Parathyroid adenoma (tissue), 2 donors: ENCODE data around the gene POLD2.
A peak's percentile ranks its signal among the peaks of the same experiment; 100 is the strongest.

Source experiments
- H2AFZ ChIP-seq: fragments of 300-600 bp; sonication (generic); one replicate; pipeline ENCODE4 v1.7.0; 2017; ENCODE audit warnings: antibody characterized with exemption, mild to moderate bottlenecking
- H3K27ac ChIP-seq: fragments of 300-600 bp; sonication (generic); one replicate; pipeline ENCODE4 v1.7.0; 2017
- H3K27me3 ChIP-seq: fragments of 300-600 bp; sonication (generic); one replicate; pipeline ENCODE4 v1.7.0; 2017; ENCODE audit warnings: low read length; ENCODE audit not compliant: control insufficient read depth, insufficient read depth
- H3K36me3 ChIP-seq: fragments of 300-600 bp; sonication (generic); one replicate; pipeline ENCODE4 v1.7.0; 2017; ENCODE audit warnings: low read length; ENCODE audit not compliant: control insufficient read depth, insufficient read depth
- H3K4me1 ChIP-seq: fragments of 300-600 bp; sonication (generic); one replicate; pipeline ENCODE4 v1.7.0; 2017; ENCODE audit warnings: control low read depth
- H3K4me2 ChIP-seq: fragments of 300-600 bp; sonication (generic); one replicate; pipeline ENCODE4 v1.7.0; 2017; ENCODE audit warnings: low read length
- H3K4me3 ChIP-seq: fragments of 300-600 bp; sonication (generic); one replicate; pipeline ENCODE4 v1.7.0; 2017; ENCODE audit warnings: low read depth, low read length
- H3K79me2 ChIP-seq: fragments of 300-600 bp; sonication (generic); one replicate; pipeline ENCODE4 v1.7.0; 2017; ENCODE audit warnings: control low read depth
- H3K9ac ChIP-seq: fragments of 300-600 bp; sonication (generic); one replicate; pipeline ENCODE4 v1.7.0; 2017; ENCODE audit warnings: mild to moderate bottlenecking
- H3K9me3 ChIP-seq: fragments of 300-600 bp; sonication (generic); one replicate; pipeline ENCODE4 v1.7.0; 2017; ENCODE audit warnings: low read length; ENCODE audit not compliant: control insufficient read depth
- CTCF ChIP-seq: fragments of 300-600 bp; sonication (generic); IDR thresholded peaks from one replicate; pipeline ENCODE4 v1.7.0; 2017; ENCODE audit warnings: antibody characterized with exemption, mild to moderate bottlenecking
- donor health status: primary hyperparathyroidism.

POLD2 gene

GRCh38 chr7:44152971-44153947 is 29.9 kb upstream of the POLD2 start:
- Histone ChIP-seq H3K27me3 (no peaks in the 10 kb centered on the region), H3K9me3 (no peaks in the 10 kb centered on the region), H3K4me1 (peaks cover 14% of the 10 kb centered on the region), H3K79me2 (no peaks in the 10 kb centered on the region), H3K36me3 (no peaks in the 10 kb centered on the region), H3K27ac (no peak overlapping the region), H3K9ac (no peak overlapping the region), H3K4me3 (no peak overlapping the region), H2AFZ (peak overlapping the region; percentile 28), H3K4me2 (no peak overlapping the region)
- TF ChIP-seq CTCF: no peak

- Histone ChIP-seq H3K4me3 (no peak overlapping the region), H3K9me3 (no peaks in the 10 kb centered on the region), H3K36me3 (no peaks in the 10 kb centered on the region), H3K9ac (no peak overlapping the region), H3K4me1 (peaks cover 14% of the 10 kb centered on the region), H3K27ac (no peak overlapping the region), H2AFZ (no peak overlapping the region), H3K27me3 (no peaks in the 10 kb centered on the region), H3K79me2 (no peaks in the 10 kb centered on the region), H3K4me2 (no peak overlapping the region)
- no peak for TF ChIP-seq CTCF
Measured at GRCh38 chr7:44151956-44152355, 28.6 kb upstream of the POLD2 start.

- H3K4me1 ChIP-seq: peaks cover 14% of the 10 kb centered on the region
- H3K27me3 ChIP-seq: no peaks in the 10 kb centered on the region
- no peak for TF ChIP-seq CTCF
- no peaks in the 10 kb centered on the region for H3K36me3 ChIP-seq
- no peak overlapping the region for H3K4me3 ChIP-seq
- H3K4me2 ChIP-seq: no peak overlapping the region
- H3K9me3 ChIP-seq: no peaks in the 10 kb centered on the region
- H2AFZ ChIP-seq: peak overlapping the region; percentile 28
- no peak overlapping the region for H3K9ac ChIP-seq
- no peak overlapping the region for H3K27ac ChIP-seq
- H3K79me2 ChIP-seq: no peaks in the 10 kb centered on the region
Measured at GRCh38 chr7:44150966-44151941, 27.9 kb upstream of the POLD2 start.

- no peak for TF ChIP-seq CTCF
- no peaks in the 10 kb centered on the region for H3K79me2 ChIP-seq
- H3K9ac ChIP-seq: no peak overlapping the region
Measured at GRCh38 chr7:44150466-44150832, 27.1 kb upstream of the POLD2 start.

More at GRCh38 chr7:44150466-44150832, 27.1 kb upstream of the POLD2 start:
- Histone ChIP-seq H3K27ac (peak overlapping the region; percentile 24), H3K4me2 (no peak overlapping the region), H3K36me3 (no peaks in the 10 kb centered on the region), H3K4me3 (no peak overlapping the region), H3K27me3 (no peaks in the 10 kb centered on the region), H3K9me3 (no peaks in the 10 kb centered on the region), H3K4me1 (peaks cover 14% of the 10 kb centered on the region), H2AFZ (peak overlapping the region; percentile 41)
